Large intestine (tissue), 3 donors: ENCODE data around the gene MAGEA2B. TPM values are rescaled to one million over a fixed set of nuclear protein-coding genes. Genes with fewer than 3 reads are reported as not detected.
"Not testable (repeated sequence)": the region's sequence is repeated elsewhere in the genome, so short reads cannot be mapped to it uniquely, and the experiment has no call there.

Experiments used
- DNase-seq, 2 donors: peaks; one replicate each; pipeline versions ENCODE4 v3.0.0 to v3.0.0-alpha.2; 2013
- H3K27ac ChIP-seq: one replicate; pipeline ENCODE4 v1.5.1; 2013; ENCODE audit warnings: low read length
- H3K27me3 ChIP-seq: 2 replicates; pipeline ENCODE4 v1.6.1; 2013; ENCODE audit warnings: low read length; ENCODE audit not compliant: control insufficient read depth, insufficient read depth
- H3K36me3 ChIP-seq: 2 replicates; pipeline ENCODE4 v1.6.1; 2013; ENCODE audit warnings: low read length; ENCODE audit not compliant: control insufficient read depth, insufficient read depth
- H3K4me1 ChIP-seq: one replicate; pipeline ENCODE4 v1.6.1; 2013; ENCODE audit warnings: low read length; ENCODE audit not compliant: control insufficient read depth, insufficient read depth
- H3K4me3 ChIP-seq: one replicate; pipeline ENCODE4 v1.5.1; 2013; ENCODE audit warnings: low read length
- H3K9me3 ChIP-seq: one replicate; pipeline ENCODE4 v1.6.1; 2013; ENCODE audit warnings: mild to moderate bottlenecking, low read depth, low read length, moderate library complexity; ENCODE audit not compliant: control insufficient read depth
- WGBS: methylation state at CpG from one replicate; pipeline ENCODE4 v1.1.5; 2013; ENCODE audit warnings: low lambda C conversion rate; ENCODE audit not compliant: insufficient coverage; 5-methylcytosine and 5-hydroxymethylcytosine counted together
- polyA plus RNA-seq: library from polyadenylated mRNA; unstranded; fragments of 120-200 nt; gene quantifications from one replicate; pipeline ENCODE4 v1.2.1, GENCODE V29; 2013

The MAGEA2B gene
- polyA plus RNA-seq, 1 donor, result not detected

GRCh38 chrX:152733261-152733975 is 19.0 kb downstream of the MAGEA2B start, which contains the start of the genes CSAG1 and MAGEA12:
Gene CSAG1 (minus strand): TSS chrX:152733721. CDS start chrX:152732460, 1,261 bp downstream.
Gene MAGEA12 (plus strand): TSS chrX:152733757. CDS start chrX:152736162, 2,405 bp downstream.
- H3K27me3 ChIP-seq, result no peaks in the 10 kb centered on the region
- H3K9me3 ChIP-seq, result no peaks in the 10 kb centered on the region
- no peak within 1 kb of the TSS for H3K4me3 ChIP-seq
- WGBS, result no CpG with 5 or more reads among the region's 21 CpGs
- no peaks in the 10 kb centered on the region for H3K4me1 ChIP-seq
- H3K36me3 ChIP-seq, result no peaks in the 10 kb centered on the region
- no peak for DNase-seq
- no peak within 1 kb of the TSS for H3K27ac ChIP-seq

GRCh38 chrX:152734143-152734858 is 19.9 kb downstream of the MAGEA2B start:
- H3K4me1 ChIP-seq, H3K27me3 ChIP-seq, H3K9me3 ChIP-seq, H3K36me3 ChIP-seq, DNase-seq, H3K27ac ChIP-seq, H3K4me3 ChIP-seq: not testable (repeated sequence)
- WGBS, result no CpG with 5 or more reads among the region's 22 CpGs

GRCh38 chrX:152735101-152735500 is 20.7 kb downstream of the MAGEA2B start:
- Histone ChIP-seq H3K4me3 (no peak overlapping the region), H3K9me3 (no peaks in the 10 kb centered on the region), H3K36me3 (no peaks in the 10 kb centered on the region), H3K4me1 (no peaks in the 10 kb centered on the region), H3K27ac (no peak overlapping the region), H3K27me3 (no peaks in the 10 kb centered on the region)
- WGBS, result no CpG with 5 or more reads among the region's 2 CpGs
- no peak for DNase-seq

GRCh38 chrX:152735860-152736511 is 21.6 kb downstream of the MAGEA2B start:
- Histone ChIP-seq H3K27me3 (no peaks in the 10 kb centered on the region), H3K4me3 (no peak overlapping the region), H3K9me3 (no peaks in the 10 kb centered on the region), H3K4me1 (no peaks in the 10 kb centered on the region), H3K36me3 (no peaks in the 10 kb centered on the region), H3K27ac (no peak overlapping the region)
- DNase-seq, result no peak
- WGBS, result no CpG with 5 or more reads among the region's 12 CpGs

GRCh38 chrX:152736528-152736927 is 22.1 kb downstream of the MAGEA2B start:
- H3K27me3 ChIP-seq, H3K36me3 ChIP-seq, DNase-seq, H3K27ac ChIP-seq, H3K9me3 ChIP-seq, H3K4me3 ChIP-seq, H3K4me1 ChIP-seq: not testable (repeated sequence)
- WGBS, result no CpG with 5 or more reads among the region's 12 CpGs

- H3K27ac ChIP-seq, result no peak overlapping the region
- H3K36me3 ChIP-seq, result no peaks in the 10 kb centered on the region
- H3K4me1 ChIP-seq, result no peaks in the 10 kb centered on the region
- no CpG with 5 or more reads among the region's 5 CpGs for WGBS
- no peaks in the 10 kb centered on the region for H3K9me3 ChIP-seq
- H3K27me3 ChIP-seq, result no peaks in the 10 kb centered on the region
- H3K4me3 ChIP-seq, result no peak overlapping the region
- no peak for DNase-seq
Observed at GRCh38 chrX:152738560-152738959, 24.1 kb downstream of the MAGEA2B start.

- not testable (repeated sequence) for DNase-seq, H3K4me3 ChIP-seq, H3K36me3 ChIP-seq, H3K27ac ChIP-seq, H3K27me3 ChIP-seq, H3K9me3 ChIP-seq, H3K4me1 ChIP-seq
- no CpG with 5 or more reads among the region's 35 CpGs for WGBS
Observed at GRCh38 chrX:152753686-152754650, 39.5 kb downstream of the MAGEA2B start, which contains the start of gene MAGEA2. Gene MAGEA2 (minus strand): TSS chrX:152753842. CDS start chrX:152751363, 2,479 bp downstream.

- not testable (repeated sequence) for H3K9me3 ChIP-seq, H3K36me3 ChIP-seq, H3K4me3 ChIP-seq, H3K27ac ChIP-seq, H3K27me3 ChIP-seq, H3K4me1 ChIP-seq, DNase-seq
- no CpG with 5 or more reads among the region's 5 CpGs for WGBS
Observed at GRCh38 chrX:152754871-152755270, 40.4 kb downstream of the MAGEA2B start.

GRCh38 chrX:152758918-152759317 is 44.5 kb downstream of the MAGEA2B start, which contains the start of gene CSAG3:
Gene CSAG3 (plus strand): TSS chrX:152759218.
- DNase-seq, H3K27ac ChIP-seq, H3K4me3 ChIP-seq, H3K4me1 ChIP-seq, H3K36me3 ChIP-seq, H3K27me3 ChIP-seq, H3K9me3 ChIP-seq: not testable (repeated sequence)
- WGBS, result no CpG with 5 or more reads among the region's 2 CpGs
